ENCODE data around the gene FOLR2.

DNA sequence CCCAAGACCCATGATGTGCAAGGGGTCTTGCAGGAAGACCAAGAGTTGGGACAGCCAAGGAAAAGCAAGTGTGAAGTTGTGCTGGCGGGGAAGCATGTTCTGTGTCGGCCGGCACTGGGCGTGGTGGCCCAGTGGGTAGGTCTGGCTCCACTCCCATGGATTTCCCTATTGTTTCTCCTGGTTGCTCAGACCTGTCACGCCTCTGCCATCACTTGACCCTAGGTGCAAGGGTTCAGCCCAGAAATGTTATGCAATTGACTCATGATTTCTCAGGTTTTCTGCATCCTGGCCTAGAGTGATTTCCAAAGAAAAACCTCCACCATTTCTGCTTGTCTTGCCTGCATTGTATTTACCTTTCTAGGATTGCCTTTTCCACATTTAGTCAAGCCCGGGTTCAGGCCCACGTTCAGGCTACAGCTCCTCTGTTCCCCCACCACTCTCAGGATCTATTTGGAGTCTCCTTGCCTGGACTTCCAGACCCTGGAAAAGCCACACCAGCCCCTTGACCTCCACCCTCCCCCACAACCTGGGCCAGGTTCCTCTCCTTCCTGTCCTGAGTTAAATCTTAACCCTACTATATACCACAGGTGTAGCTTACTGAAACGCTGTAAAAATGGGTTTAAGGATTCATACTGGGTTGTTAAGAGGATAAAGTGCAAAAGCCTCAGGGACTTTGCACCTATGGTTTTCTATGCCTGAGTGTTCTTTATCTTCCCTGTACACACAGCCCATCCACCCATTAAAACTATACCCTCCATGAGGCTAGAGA is 42.1 kb upstream of the FOLR2 start:
- TF ChIP-seq HDGF (IDR thresholded peaks at IDR 0.05; ENCODE audit: borderline replicate concordance) (no peak), BHLHE40 (IDR thresholded peaks at IDR 0.05; ENCODE audit: borderline replicate concordance) (no peak), FOXK2 (IDR thresholded peaks at IDR 0.05) (no peak), FOXA1 (IDR thresholded peaks at IDR 0.05) (no peak), ELF4 (IDR thresholded peaks at IDR 0.05) (no peak), ZNF384 (IDR thresholded peaks at IDR 0.05) (no peak), FOXM1 (IDR thresholded peaks at IDR 0.05; ENCODE audit: borderline replicate concordance) (no peak), LEF1 (IDR thresholded peaks at IDR 0.05; ENCODE audit: borderline replicate concordance) (no peak), SP1 (IDR thresholded peaks at IDR 0.05) (no peak), NFRKB (IDR thresholded peaks at IDR 0.05) (no peak), TARDBP (IDR thresholded peaks at IDR 0.05) (no peak), ARNT (IDR thresholded peaks at IDR 0.05) (no peak), L3MBTL2 (conservative IDR thresholded peaks at IDR 0.05) (no peak)
- TF ChIP-seq, protein P1, sequence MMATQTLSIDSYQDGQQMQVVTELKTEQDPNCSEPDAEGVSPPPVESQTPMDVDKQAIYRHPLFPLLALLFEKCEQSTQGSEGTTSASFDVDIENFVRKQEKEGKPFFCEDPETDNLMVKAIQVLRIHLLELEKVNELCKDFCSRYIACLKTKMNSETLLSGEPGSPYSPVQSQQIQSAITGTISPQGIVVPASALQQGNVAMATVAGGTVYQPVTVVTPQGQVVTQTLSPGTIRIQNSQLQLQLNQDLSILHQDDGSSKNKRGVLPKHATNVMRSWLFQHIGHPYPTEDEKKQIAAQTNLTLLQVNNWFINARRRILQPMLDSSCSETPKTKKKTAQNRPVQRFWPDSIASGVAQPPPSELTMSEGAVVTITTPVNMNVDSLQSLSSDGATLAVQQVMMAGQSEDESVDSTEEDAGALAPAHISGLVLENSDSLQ (IDR thresholded peaks at IDR 0.05): no peak

All from HEK293T (cell line).